A673 (cell line): ENCODE results near the gene PRM2. TPM values are rescaled to one million over a fixed set of nuclear protein-coding genes. Genes with fewer than 3 reads are reported as not detected.

Source experiments
- BruUV-seq: library from RNA; stranded (reverse); fragments of 400-500 nt; replicated peaks from 2 replicates; lab custom pipeline; 2021; lab: Mats Ljungman, UMichigan
- CTCF ChIA-PET: fragments of 300-600 bp; sonication (Branson Sonifier 250); formaldehyde crosslinking; loops from one replicate; lab custom pipeline; 2022; ENCODE audit warnings: antibody characterized with exemption; lab: Charles Lee
- POLR2A ChIA-PET: fragments of 300-600 bp; sonication (Branson Sonifier 250); formaldehyde crosslinking; loops from one replicate; lab custom pipeline; 2022; ENCODE audit warnings: antibody characterized with exemption; ENCODE audit not compliant: low non-redundant PET; lab: Charles Lee
- DNase-seq: peaks from one replicate; pipeline ENCODE4 v3.0.0-alpha.2; 2015; ENCODE audit warnings: low spot score
- H3K27ac ChIP-seq: fragments of 200-600 bp; sonication (generic); 2 replicates; pipeline ENCODE4 v1.5.1; 2016; ENCODE audit warnings: mixed run types, low read depth, mild to moderate bottlenecking, mixed read lengths, antibody characterized with exemption, low read length; ENCODE audit not compliant: poor library complexity, severe bottlenecking
- H3K27me3 ChIP-seq: fragments of 200-600 bp; sonication (generic); replicated peaks from 2 replicates; pipeline ENCODE4 v1.6.1; 2017; ENCODE audit warnings: mixed run types, low read depth, mild to moderate bottlenecking, mixed read lengths, antibody characterized with exemption, low read length; ENCODE audit not compliant: insufficient read depth, poor library complexity
- H3K36me3 ChIP-seq: fragments of 200-600 bp; sonication (generic); 2 replicates; pipeline ENCODE4 v1.6.1; 2016; ENCODE audit warnings: mixed run types, mild to moderate bottlenecking, mixed read lengths, antibody characterized with exemption, low read length; ENCODE audit not compliant: insufficient read depth, poor library complexity, severe bottlenecking
- H3K4me1 ChIP-seq: fragments of 200-600 bp; sonication (generic); 2 replicates; pipeline ENCODE4 v1.6.1; 2017; ENCODE audit warnings: mixed run types, mild to moderate bottlenecking, mixed read lengths, antibody characterized with exemption, low read length; ENCODE audit not compliant: insufficient read depth, poor library complexity, severe bottlenecking
- H3K4me3 ChIP-seq: fragments of 200-600 bp; sonication (generic); 2 replicates; pipeline ENCODE4 v1.5.1; 2016; ENCODE audit warnings: low read depth, mixed run types, mild to moderate bottlenecking, mixed read lengths, low read length; ENCODE audit not compliant: poor library complexity, severe bottlenecking
- H3K9me3 ChIP-seq: fragments of 200-600 bp; sonication (generic); 2 replicates; pipeline ENCODE4 v1.6.1; 2016; ENCODE audit warnings: mixed run types, low read depth, mild to moderate bottlenecking, mixed read lengths, antibody characterized with exemption, low read length; ENCODE audit not compliant: poor library complexity, severe bottlenecking
- EZH2 ChIP-seq: fragments of 200-600 bp; sonication (generic); IDR thresholded peaks from 2 replicates; pipeline ENCODE4 v1.6.1; 2017; ENCODE audit warnings: borderline replicate concordance, low read depth, mild to moderate bottlenecking, mixed read lengths, antibody characterized with exemption, low read length; ENCODE audit not compliant: poor library complexity, severe bottlenecking
- intact Hi-C: fragments of 100-400 bp; cut with micrococcal nuclease; formaldehyde crosslinking; loops from one replicate; pipeline ENCODE4 v1.10.0; 2022; ENCODE audit not compliant: unreplicated experiment
- total RNA-seq: library from RNA; stranded (reverse); gene quantifications from 2 replicates; pipeline ENCODE4 v1.2.3, GENCODE V29; 2021
- TF ChIP-seq, protein P1 (sequence below): fragments of 300-800, 200-600 bp; sonication (generic); conservative IDR thresholded peaks from 2 replicates; pipeline ENCODE4 v1.5.1; 2017; ENCODE audit warnings: low read depth, mild to moderate bottlenecking, antibody characterized with exemption, low read length, moderate library complexity, mixed read lengths

The PRM2 gene
- total RNA-seq, 1 experiment from 2014 or later, result not detected

GRCh38 chr16:11241480-11242204 lies 34.6 kb downstream of the PRM2 start:
- H3K4me1 ChIP-seq, result no peaks in the 10 kb centered on the region
- DNase-seq, result no peak
- CTCF ChIA-PET, result no interaction called here
- no peak for TF ChIP-seq EZH2
- TF ChIP-seq, protein P1, sequence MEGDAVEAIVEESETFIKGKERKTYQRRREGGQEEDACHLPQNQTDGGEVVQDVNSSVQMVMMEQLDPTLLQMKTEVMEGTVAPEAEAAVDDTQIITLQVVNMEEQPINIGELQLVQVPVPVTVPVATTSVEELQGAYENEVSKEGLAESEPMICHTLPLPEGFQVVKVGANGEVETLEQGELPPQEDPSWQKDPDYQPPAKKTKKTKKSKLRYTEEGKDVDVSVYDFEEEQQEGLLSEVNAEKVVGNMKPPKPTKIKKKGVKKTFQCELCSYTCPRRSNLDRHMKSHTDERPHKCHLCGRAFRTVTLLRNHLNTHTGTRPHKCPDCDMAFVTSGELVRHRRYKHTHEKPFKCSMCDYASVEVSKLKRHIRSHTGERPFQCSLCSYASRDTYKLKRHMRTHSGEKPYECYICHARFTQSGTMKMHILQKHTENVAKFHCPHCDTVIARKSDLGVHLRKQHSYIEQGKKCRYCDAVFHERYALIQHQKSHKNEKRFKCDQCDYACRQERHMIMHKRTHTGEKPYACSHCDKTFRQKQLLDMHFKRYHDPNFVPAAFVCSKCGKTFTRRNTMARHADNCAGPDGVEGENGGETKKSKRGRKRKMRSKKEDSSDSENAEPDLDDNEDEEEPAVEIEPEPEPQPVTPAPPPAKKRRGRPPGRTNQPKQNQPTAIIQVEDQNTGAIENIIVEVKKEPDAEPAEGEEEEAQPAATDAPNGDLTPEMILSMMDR, result no peak
- no peaks in the 10 kb centered on the region for H3K27me3 ChIP-seq
- H3K4me3 ChIP-seq, result no peak overlapping the region
- H3K36me3 ChIP-seq, result no peaks in the 10 kb centered on the region
- no peaks in the 10 kb centered on the region for H3K9me3 ChIP-seq
- H3K27ac ChIP-seq, result no peak overlapping the region
- no TSS peak for BruUV-seq
- intact Hi-C loops, result no loop called here
- POLR2A ChIA-PET, result no interaction called here

DNA sequence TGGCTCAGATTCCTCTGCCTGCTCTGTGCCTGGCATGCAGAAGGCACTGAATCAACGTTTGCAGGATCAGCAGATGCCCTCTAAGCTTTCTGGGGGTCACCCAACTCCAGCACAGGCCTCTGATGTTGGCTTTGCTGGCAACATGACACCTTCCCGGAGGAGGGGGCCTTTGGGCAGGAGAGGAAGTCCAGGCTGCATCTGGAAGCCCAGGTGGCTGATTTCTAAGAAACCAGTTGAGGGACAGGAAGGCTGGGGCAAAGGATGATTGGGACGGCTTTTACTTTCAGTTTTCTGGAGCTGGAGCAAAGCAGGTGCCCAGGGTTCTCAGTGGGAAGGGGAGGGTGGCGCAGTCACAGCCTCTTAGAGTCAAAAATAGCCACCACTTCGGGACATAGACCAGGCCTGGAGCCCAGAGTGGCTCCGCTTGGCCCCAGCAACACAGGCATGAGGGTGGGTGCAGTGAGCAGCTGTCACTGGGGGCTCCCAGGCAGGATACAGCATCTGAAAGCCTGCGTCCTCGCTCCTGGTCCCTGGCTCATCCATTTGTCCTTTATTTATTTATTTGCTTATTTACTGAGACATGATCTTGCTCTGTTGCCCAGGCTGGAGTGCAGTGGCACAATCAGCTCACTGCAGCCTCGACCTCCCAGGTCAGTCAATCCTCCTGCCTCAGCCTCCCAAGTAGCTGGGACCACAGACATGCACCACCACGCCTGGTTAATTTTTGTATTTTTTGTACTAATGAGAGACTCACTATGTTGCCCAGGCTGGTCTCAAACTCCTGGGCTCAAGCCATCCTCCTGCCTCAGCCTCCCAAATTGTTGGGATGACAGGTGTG lies 35.4 kb downstream of the PRM2 start:
- POLR2A ChIA-PET, result no interaction called here
- no peak overlapping the region for H3K27ac ChIP-seq
- no peaks in the 10 kb centered on the region for H3K27me3 ChIP-seq
- intact Hi-C loops, result no loop called here
- no TSS peak for BruUV-seq
- H3K36me3 ChIP-seq, result no peaks in the 10 kb centered on the region
- H3K9me3 ChIP-seq, result no peaks in the 10 kb centered on the region
- CTCF ChIA-PET, result no interaction called here
- H3K4me1 ChIP-seq, result no peaks in the 10 kb centered on the region
- no peak for DNase-seq
- no peak overlapping the region for H3K4me3 ChIP-seq
- TF ChIP-seq, protein P1, result no peak
- TF ChIP-seq EZH2, result no peak

DNA sequence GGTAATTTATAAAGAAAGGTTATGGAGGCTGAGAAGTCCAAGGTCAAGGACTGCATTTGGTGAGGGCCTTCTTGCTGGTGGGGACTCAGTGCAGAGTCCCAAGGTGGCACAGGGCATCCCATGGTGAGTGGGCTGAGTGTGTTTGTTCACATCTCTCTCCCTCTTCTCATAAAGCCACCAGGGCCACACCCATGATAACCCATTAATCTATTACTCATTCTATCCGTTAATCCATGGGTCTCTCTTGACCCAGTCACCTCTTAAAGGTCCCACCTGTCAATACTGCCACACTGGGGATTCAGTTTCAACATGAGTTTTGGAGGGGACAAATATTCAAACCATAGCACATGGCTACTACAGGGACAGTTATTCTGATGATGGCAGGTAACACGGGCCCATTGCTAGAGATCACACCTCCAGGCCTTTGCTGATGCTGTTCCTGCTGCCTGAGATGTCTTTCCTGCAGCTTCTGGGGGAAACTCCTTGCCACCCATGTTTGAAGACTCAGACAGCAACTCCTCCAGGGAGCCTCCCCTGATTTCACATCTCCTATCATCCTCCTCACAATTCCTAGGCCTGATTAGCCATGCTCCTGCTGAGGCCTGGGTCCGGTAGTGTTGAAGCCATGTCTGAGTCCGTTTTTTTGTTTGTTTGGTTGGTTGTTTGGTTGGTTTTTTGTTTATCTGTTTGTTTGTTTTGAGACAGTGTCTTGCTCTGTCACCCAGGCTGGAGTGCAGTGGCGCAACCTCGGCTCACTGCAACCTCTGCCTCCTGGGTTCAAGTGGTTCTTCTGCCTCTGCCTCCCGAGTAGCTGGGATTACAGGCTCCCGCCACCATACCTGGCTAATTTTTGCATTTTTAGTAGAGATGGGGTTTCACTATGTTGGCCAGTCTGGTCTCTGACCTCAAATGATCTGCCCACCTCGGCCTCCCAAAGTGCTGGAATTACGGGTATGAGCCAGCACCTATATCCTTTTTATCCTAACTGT lies 36.3 kb downstream of the PRM2 start:
- Histone ChIP-seq H3K9me3 (no peaks in the 10 kb centered on the region), H3K27ac (no peak overlapping the region), H3K4me1 (no peaks in the 10 kb centered on the region), H3K4me3 (no peak overlapping the region), H3K36me3 (no peaks in the 10 kb centered on the region), H3K27me3 (no peaks in the 10 kb centered on the region)
- intact Hi-C loops, result no loop called here
- DNase-seq, result no peak
- BruUV-seq, result no TSS peak
- TF ChIP-seq, protein P1, result no peak
- no peak for TF ChIP-seq EZH2
- ChIA-PET POLR2A (no interaction called here), CTCF (no interaction called here)
